ENCODE measurements around the gene AFF3.

DNA sequence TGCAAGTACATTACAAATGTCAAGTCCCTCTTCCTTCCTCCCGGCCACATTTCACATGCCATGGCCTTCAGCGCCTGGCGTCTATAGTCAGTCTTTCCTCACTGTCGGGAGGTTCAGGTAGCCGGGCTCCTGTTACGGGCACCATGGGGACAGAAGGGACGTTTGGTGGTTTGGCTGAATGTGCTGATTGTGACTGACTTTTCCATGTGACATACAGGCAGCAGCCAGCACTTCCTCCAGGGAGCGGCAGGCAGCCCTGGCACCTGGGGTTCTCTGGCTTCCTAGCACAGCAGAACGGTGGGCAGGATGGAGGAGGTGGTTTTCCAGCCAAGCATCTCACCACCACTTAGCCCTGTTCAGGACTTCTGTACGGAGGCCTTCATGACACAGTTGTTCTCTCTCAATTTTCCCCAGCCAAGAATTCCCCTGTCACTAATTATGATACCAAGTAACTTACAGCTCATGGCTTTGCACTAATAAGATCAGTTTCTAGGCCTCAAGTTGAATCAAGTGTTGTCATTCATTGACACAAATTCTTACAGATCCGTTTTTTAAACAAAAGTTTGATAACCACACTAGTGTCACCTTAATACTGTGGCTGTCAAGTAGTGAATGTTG lies 568.6 kb downstream of the AFF3 start:
- TF ChIP-seq E2F4 (IDR thresholded peaks at IDR 0.05; ENCODE audit: low read depth, low read length) (no peak), POLR2AphosphoS2 (IDR thresholded peaks at IDR 0.05; ENCODE audit: low read depth, low read length) (no peak), TCF3 (IDR thresholded peaks at IDR 0.05; ENCODE audit: borderline replicate concordance, insufficient read depth, low read depth, low read length) (no peak)

Measured in GM12878 (cell line).